HG03439 (cell line): ENCODE results near the gene FATE1.

Experiments
- ATAC-seq: cut with Tn5 transposase; IDR thresholded peaks from one replicate; pipeline ENCODE4 v1.9.1; 2021; ENCODE audit warnings: mild to moderate bottlenecking, moderate library complexity; ENCODE audit not compliant: unreplicated experiment

The FATE1 gene

GRCh38 chrX:151703487-151703886, 12.3 kb upstream of the FATE1 start:
- ATAC-seq = no peak

DNA sequence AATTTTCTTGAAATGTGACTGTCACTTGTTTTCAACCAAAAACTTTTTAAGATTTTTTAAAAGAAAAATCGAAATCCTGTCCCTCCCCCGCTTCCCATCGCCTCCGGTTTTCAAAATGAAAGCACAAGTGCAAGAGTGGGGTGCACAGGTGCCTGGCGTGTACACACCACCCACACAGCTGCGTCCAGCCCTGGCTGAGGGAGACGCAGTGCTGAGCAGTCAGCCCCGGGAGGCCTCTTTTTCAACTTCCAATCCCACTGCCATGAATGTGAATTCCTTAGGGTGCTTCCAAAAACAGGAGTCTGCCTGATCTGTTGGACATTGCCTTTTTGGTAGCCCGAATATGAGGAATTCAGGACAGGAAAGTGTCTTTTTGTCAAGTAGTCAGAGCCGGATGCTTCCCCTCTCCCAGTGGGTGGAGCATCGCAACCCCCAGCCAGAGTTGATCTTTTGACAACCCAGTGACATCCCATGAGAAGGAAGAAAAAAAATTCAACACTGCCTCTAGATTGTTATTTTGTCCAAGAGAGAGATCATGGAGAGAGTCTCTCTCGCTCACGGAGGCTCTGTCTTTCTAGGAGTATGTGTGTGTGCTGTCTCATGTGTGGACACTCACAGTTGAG, 11.7 kb upstream of the FATE1 start:
- ATAC-seq = no peak

DNA sequence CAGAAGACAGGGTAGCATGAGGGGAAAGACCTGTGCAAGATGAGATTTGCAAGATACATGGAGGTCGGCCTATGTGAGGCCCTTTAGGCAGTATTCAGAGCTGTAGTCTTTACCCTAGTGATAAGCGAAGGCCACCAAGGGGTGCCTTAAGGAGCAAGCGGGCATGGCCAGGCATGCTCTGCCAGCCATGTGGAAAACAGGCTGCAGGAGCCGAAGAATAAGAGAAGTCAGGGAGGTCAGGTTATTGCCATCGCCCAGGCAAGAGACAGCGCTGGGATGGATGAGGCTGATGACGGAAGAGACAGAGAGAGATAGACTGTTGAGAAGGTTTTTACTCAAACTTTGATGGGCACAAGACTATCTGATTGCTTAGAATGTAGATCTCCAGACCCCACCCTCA, 7.0 kb upstream of the FATE1 start:
- no peak for ATAC-seq

DNA sequence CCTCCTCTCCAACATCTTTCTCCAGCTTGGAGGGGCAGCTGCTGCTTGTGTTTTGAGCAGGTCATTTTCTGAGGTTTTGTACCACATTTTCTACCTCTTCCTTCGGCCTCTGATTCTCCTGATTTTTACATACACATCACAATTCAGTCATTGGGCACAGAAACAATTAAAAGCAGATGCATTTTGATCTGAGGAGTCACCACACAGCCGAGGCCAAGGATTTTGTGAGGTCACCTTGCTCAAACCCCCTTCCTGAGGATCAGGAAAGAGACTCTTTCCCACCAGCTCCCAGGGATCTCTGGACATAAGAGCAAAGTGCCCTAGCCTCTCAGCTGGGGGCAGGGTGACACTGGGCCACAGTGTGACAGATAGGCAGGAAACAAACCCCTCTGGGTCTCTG, 5.4 kb upstream of the FATE1 start:
- ATAC-seq = no peak

GRCh38 chrX:151711154-151711553, 4.7 kb upstream of the FATE1 start:
- no peak for ATAC-seq

DNA sequence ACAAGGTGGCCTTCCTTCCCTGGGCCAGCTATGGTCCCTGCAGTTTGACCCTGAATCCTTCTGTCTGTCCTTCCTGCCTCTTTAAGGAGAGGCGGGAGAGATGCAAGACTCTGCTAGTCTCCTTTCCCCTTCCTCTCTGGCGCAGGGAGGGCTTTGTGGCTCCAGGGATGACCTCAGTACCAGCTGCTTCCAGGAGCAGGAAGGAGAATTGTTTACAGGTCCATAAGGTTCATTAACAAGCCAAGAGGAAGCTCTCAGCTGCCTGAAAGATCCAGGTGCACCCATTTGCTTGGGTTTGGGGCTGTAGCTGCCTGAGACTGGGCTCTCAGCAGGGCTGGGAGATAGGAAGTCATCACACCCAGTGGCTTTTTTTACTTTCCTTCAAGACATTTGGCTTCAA, 4.0 kb upstream of the FATE1 start:
- no peak for ATAC-seq

DNA sequence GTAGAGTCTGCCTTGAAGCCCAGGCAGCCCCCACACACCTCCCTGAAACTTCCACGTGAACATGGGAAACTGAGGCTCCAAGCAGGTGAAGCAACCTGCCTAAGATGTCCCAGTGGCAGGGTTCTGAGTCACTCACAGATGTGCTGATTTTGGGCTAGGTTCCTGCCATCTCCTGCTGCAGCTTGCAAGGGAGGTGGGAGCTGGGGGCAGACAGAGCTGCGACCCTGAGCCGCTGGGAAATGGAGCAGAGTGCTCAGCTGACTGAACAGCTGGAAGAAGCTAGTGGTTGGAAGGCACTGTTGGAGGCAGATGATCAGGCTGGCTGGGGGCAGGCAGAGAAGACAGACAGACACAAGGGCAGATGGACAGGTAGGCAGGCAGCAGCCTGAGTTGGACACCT, 3.6 kb upstream of the FATE1 start:
- ATAC-seq = no peak

DNA sequence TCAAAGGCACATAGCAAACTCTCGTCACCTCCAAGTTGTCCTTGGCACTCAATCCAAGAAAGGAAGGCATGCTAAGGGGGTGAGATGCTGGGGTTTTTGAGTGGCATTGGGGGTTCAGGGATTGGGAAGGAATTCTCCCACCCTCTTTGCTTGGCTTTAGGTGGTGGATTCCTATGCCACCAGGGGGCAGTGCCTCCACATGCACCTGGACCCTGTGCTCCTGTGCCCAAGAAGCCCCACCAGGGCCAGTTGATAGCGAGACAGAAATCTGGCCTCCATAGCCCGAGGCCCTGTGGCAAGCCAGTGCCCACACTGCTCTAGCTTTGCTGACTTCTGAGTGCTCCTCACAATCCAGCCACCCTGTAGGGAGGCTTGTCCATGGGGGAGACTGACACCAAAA, 2.0 kb upstream of the FATE1 start:
- ATAC-seq = no peak

- no peak for ATAC-seq
These were observed 1.5 kb upstream of the FATE1 start for GRCh38 chrX:151714362-151714761.

- ATAC-seq = no peak
These were observed 6.5 kb downstream of the FATE1 start for GRCh38 chrX:151722241-151722846.

DNA sequence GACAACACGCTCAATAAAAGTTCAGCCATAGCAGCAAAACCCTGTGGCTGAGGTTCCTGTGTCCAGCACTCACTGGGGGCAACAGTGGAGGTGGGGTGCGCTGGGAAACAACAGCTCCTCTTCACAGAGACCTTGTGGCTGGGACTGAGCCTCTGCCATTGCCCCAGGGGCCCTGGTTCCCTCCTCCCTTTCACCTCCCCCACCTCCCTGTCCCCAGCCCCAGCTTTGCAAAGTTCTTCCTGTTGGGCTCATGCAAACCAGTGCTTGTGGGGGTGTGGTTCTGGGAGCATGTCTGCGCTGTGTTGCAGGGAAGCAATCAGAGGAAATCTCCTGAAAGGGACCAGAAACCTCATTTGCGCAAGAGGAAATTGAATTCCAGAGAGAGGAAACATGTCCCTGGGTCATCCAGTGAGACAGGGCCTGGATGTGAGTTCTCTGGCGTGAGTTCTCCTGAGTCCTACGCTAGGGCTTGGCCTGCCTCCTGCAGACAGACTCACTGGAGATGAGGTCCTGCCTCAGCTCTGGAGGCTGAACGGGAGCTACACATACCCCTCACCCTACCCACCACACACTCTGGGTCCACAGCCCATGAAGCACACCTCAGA, 7.4 kb downstream of the FATE1 start:
- ATAC-seq = no peak

GRCh38 chrX:151724563-151725337, 8.9 kb downstream of the FATE1 start:
- ATAC-seq = no peak

- no peak for ATAC-seq
These were observed 9.4 kb downstream of the FATE1 start for GRCh38 chrX:151725338-151725614.

DNA sequence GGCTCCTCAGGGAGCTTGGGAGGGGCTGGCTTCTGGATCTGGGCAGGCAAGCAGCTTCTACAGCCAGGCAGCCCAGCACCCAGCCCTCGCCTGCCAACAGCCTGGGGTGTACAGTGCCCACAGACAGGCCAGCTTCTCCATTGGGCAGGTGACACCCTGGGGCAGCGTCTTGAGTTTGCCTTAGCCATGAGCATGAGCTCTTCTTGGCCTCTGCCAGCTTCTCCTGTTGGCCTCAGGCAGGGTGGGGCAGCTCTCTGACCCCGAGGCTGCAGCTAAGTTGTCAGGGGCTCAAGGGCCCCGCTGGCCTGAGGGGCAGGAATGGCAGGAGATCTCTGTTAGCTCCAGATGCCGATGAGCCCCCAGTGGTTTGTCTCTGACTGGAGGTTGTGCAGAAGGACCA, 10.9 kb downstream of the FATE1 start:
- no peak for ATAC-seq

DNA sequence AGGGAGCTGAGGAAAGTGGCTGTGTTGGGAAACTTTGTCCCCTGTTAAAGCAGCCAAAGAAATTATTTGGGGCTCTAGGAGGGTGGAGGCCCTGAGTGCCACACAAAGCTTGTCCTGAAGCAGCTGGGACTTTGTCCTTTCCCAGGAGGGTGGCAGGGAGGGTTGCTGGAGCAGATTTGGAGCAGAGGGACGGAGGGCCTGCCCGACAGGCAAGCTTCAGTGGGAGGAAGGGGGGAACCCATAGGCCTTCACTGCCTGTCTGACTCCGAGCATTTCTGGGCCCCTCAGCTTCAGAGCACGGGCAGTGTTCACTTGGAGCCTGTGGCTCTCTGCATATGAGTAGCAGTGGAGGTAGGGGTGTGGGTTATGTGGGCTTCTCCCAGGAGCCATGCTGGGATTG, 11.5 kb downstream of the FATE1 start:
- ATAC-seq = no peak

- no peak for ATAC-seq
These were observed 13.4 kb downstream of the FATE1 start for GRCh38 chrX:151729056-151729725.

DNA sequence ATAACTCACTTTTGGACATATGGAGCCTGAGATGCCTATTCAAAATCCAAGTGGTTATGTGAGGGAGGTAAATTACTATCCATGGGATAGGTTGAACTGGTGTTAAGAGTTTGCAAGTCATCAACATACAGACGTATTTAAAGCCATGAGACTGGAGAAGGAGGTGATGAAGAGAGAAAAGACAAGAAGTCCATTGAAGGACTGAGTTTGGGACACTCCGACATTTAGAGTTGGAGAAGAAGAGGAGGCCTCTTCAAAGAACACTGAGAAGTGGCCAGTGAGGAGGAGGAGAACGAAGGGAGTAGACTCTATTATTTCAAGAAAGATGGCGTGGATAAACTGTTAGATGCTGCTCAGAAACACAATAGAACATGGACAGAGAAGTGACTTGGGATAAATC, 18.6 kb downstream of the FATE1 start, which contains the start of gene CNGA2:
Gene CNGA2 (plus strand): TSS at position 301 of the 400 bp plus-strand sequence. CDS start 3,738 bp downstream, outside the sequence.
- no peak for ATAC-seq

- ATAC-seq = no peak
These were observed 19.4 kb downstream of the FATE1 start for GRCh38 chrX:151735219-151735618.

DNA sequence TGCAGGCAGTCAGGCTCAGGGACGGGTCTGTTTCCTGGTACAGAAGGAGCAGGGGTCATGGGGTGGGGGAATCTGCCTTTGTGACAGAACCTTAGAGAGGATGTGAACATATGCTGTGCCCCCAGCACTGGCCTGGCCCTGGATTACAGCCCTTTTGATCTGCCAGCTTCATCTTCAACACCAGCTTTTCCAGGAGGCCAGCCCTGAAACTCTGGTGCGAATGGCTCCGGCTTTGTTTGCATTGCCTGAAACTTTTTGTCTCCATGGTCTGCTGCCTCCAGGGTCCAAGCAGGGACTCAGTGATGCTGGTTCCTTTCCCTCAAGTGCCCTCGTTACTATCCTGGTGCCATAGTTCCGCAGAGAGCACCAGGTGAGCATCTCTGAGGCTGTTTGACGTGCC, 20.9 kb downstream of the FATE1 start:
- ATAC-seq = no peak

- ATAC-seq = no peak
These were observed 21.7 kb downstream of the FATE1 start for GRCh38 chrX:151737494-151737893.

DNA sequence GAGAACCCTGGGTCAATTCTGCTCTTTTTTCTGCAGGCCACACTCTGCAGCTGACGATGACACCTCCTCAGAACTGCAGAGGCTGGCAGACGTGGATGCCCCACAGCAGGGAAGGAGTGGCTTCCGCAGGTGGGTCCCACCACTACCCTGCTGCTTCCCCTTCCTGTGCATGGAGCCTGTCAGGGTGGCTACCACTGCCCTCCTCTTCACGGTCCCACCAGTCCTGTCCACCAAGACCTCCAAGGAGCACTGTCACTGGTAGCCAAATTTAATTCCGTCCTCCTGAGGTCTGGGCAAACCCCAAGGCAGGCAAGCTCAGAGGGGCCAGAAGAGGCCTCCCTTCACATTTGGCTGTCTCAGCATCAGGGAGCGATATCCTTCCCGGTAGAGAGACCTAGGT, 22.9 kb downstream of the FATE1 start:
- no peak for ATAC-seq
